DND-41 (cell line): ENCODE data around the gene BCL7C.

ENCODE experiments used
- CTCF ChIP-seq: IDR thresholded peaks from 2 replicates; pipeline ENCODE4 v1.5.1; 2012; ENCODE audit warnings: borderline replicate concordance, low read length, moderate library complexity, mild to moderate bottlenecking; ENCODE audit not compliant: poor library complexity, severe bottlenecking; ENCODE audit errors: extremely low read depth
- EZH2 ChIP-seq: IDR thresholded peaks from 3 replicates; pipeline ENCODE4 v1.6.1; 2012; ENCODE audit warnings: borderline replicate concordance, low read depth, mild to moderate bottlenecking, moderate library complexity, low read length, inconsistent platforms; ENCODE audit not compliant: severe bottlenecking

GRCh38 chr16:30896261-30896888, 2.5 kb upstream of the BCL7C start, which contains the start of gene CTF1:
- TF ChIP-seq CTCF = no peak
- no peak for TF ChIP-seq EZH2
